HK-2 (cell line): ENCODE data around the gene ARAP2.

Experiments
- DNase-seq: peaks from one replicate; pipeline ENCODE4 v3.0.0-alpha.2; 2018; ENCODE audit not compliant: unreplicated experiment

ARAP2 gene

DNA sequence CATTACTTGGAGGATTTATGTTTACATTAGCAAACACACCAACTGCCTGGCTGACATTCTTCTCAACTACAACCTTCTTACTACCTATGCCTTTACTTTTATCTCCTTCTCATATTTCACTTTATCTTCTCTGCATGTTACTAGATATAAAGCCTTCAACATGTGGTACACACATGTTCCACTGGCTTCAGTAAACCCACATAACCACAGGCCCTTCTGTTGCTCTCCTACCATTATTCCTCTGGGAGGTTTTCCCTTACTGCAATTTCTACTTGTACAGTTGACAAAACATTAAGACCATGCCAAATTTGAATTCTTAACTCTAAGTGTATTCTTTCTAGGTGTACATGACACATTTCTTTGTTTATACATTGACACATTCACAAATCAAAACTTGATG, 133.1 kb downstream of the ARAP2 start:
- DNase-seq, result no peak

DNA sequence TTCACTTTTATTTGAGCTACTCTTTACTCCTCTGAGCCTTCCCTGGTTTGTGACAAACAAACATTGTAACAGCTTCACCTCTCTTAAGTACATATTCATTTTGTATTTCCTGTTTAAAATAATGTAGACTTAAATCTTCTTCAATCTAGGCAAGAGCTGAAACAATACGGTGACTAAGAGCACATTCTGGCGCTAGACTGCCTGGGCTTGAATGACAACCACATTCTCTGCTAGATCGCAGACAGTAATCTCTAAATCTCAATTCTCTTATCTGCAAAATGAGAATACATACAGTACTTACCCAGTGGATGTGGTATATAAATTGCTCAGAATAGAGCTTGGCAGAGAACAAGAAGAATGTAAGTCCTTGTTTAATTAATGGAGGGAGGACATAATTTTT, 144.8 kb downstream of the ARAP2 start:
- DNase-seq, result no peak

DNA sequence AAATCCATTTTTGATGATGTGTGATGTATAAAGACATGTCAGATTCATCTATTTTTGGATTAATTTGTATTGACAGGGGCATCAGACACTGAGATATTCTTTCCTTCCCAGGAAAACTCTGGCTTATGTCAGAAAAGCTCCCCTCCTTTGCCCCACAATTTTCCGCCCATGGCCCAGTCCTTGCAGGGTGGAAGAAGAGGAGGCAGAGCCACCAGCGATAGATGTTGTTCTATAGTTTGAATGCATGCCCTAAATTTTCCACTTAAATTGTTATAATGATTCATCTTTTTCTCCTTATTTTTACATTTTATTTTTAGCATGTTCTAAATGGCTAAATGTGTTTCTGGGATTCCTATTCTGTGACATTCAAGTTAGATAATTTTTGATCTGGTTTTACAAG, 149.3 kb downstream of the ARAP2 start:
- no peak for DNase-seq

DNA sequence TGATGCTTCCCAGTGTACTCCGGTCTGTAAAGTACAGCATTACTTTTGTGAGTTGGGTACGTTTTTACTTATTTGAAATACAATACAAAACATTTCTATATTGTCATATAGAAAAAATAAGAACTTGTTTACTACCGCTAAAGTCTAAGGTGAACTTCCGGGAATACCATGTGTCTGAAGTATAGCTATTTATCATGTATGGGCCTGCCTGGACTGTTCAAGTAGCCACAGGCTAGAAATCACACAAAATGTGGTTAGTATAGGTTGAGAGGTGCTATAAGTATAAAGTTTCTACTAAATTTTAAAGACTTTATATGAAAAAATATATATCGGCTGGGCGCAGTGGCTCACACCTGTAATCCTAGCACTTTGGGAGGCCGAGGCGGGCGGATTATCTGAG, 152.3 kb downstream of the ARAP2 start:
- DNase-seq, result no peak

DNA sequence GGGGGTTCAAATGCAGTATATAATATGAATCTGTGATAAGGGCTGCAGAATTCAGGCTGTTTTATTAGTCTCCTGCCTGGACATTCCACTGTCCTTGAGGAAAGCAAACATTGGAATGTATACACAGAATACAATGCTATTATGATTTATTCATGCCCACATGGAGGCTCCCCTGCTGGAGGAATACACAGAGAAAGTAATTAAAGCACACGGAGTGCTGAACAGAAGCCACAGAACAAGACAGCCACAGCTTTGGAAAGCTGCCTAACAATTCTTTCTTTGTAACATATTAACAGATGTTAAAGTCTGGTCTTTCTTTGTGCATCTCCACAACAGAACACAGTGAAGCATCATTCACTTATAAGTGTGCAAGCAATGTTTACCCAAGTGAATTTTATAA, 155.8 kb downstream of the ARAP2 start:
- no peak for DNase-seq

DNA sequence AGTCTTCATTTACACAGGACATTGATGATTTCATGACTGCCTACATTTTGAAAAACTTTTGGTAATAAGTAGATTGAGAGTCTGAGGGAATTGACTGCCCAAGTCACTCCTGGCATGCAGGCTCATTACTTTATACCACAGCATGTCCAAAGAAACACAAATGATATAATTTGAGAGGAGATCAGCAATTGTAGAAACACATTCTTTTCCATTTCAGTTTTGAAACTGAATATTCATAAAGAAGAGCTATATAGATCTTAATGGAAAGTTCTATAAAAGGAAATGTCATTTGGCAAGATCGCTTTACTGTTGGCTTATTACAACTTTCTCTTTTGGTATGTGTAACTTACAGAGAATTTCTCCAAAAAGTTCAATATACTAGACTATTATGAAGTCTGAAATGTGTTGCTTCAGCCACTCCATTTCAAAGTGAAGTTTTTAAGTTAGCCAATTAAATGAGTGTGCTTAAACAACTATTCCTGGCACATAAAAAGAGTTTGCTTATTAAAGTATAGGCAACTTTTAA, 158.0 kb downstream of the ARAP2 start:
- DNase-seq, result no peak

DNA sequence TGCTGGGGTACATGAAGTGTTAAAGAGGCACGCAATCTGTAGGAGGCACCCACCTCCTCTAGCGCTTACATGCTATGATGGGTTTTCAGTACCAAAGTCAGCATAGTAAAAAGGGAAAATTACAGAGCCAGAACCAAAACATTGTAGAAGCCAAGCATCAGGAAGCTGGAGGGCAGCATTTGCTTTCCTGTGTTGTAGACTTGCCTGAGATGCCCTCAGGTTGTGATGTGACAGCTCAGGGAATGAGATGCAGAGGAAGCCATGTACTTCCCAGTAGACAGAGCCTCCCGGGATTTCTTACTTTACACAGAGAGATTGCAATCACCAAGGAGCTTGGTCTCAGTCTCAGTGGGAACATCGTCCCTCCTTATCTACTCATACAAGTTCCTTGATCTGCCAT, 161.5 kb downstream of the ARAP2 start:
- no peak for DNase-seq

DNA sequence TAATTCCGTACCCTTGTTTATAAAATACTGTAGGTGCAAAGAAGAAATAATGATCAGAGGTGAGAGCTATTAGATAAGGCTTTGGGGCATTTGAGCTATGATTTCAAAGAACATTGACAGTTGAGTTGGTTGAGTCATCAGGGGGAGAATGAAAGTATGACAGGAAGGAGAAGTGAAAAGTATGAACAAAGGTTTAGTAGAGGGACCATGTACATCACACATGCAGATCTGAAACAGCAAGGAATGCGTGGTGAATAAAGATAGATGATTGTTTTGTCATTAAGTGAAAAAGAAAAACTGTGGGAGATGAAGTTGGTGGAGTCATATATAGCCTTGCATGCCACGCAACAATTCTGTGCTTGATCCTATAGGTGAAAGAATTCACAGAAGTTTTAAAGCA, 163.1 kb downstream of the ARAP2 start:
- no peak for DNase-seq

DNA sequence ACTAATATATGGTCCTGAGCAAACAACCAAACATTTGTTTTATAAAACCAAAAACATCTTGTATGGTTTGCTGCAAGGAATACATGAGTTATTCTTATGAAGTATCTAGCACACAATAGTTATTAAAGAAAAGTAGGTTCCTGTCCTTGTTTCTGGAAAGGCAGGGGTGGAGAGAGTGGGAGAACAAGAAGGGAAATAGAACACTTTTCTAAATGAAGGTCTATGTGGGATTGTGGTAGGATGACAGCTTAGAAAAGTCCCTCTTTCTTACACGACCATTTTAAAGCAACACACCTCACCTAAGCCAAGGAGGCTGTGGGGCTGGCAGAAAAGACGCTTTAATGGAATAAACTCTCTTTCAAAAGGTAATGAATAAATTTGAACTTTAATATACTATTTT, 164.6 kb downstream of the ARAP2 start:
- DNase-seq, result no peak

DNA sequence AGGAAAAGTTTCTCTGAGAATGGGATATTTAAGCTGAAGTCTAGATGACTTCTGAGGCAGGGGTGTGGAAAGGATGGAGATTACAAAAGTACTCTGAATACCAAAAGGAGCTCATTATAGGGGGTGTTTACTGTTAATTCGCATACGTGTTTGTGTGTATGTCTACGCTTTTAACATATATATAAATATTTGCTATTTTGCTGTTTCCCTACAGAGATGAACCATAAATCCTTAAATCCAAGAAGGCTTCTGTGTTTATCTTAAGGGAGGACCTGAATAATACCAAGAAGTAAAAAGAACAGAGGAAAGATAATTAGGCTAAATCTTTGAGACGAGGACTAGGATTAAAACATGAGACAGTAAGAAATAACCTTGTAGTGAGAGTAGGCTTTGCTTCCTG, 166.0 kb downstream of the ARAP2 start:
- no peak for DNase-seq

DNA sequence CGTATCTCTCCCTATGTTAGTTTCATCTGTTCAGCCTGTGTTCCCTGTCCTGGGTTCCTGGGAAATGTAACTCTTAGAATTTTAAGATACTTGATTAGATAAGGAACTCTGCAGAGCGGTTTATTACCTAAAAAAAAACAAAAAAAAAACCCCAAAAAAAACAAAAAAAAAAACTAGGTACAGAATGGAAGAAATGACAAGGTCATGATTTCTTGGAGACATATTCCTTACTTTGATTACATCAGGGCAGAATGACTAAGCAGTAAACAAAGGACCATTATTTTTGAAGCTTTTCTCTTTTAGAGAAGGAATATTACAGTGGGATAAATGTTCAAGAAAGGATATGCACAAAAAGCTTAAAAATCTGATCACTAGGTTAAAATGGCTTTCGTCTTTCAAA, 171.8 kb downstream of the ARAP2 start:
- no peak for DNase-seq

DNA sequence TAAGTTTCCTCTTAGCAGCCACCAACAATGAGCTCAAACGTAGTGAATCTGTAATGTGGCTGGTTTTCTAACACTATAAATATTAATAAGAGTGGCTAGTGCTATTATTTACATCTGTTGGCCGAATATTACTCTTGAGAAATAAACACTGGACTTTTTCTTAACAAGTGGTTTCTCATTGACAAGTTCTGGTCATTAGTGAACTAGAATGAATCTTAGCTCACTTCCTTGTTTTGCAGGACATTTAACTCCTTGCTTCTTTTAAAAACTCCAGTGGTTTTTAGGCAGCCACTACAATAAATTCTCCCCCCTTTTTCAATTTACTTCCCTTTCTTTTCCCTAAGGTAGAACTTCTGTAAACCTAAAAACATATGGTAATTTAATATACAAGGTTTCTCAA, 177.2 kb downstream of the ARAP2 start:
- no peak for DNase-seq

DNA sequence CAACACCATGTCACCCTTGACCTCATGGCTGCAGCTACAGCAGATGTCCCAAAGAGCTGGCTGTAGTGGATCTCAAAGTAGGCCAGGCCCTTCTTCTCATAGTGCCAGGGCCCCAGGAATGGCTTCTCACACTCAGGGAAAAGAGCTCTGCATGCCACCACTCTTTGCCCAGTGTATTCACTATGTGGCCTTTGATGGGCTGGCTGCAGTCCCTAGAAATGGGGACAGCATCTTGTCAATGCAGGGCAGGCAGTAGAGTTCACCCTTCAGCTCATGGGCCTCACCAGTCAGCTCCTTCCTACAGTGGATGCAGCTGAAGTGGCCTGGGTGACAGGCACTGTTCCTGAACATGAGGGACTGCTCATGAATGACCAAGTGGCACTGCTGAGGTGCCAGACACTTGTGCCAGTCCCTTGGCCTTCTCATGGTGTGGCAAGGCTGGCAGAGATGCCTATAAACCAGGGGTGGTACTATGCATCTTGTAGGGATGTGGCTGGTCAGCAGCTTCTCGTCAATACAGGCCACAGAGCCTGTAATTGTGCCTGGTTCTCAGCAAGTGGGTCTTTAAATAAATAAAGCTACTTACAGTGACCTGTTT, 178.9 kb downstream of the ARAP2 start:
- no peak for DNase-seq

DNA sequence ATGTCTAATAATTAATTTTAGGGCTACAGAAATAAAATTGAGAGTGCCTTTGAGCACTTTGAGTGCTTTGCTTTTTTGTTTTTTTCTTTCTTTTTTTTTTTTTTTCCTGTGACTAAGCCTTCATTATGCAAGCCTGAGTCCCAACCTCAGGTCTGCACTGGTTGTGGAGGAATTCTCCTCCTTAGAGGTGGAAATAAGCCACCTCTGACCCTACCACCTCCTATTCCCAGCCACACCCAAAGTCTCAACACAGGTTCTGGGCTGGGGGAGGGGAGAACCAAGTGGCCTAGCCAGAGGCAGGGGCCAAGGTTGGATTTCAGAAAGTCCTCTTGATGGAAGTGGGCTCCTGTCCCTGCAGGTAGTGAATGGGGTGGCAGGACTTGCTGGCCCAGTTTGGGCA, 180.2 kb downstream of the ARAP2 start:
- no peak for DNase-seq

DNA sequence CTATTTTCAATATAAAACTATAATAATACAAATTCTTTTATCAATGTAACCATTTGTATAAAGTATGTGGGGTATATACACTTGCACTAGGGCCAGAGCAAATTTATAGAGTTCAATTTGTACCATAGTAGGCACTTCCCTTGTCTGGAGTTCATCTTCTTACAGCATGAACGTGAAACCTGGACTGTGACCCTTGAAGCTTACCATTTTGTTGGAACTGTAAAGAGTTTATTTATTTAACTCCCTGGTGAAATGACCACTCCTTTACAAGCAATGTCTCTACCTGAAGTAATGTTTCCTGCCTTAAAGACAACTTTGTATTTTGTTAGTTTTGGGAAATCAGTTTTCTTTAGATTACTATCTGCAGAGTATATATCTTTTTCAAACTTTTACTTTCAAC, 188.2 kb downstream of the ARAP2 start:
- DNase-seq, result no peak

DNA sequence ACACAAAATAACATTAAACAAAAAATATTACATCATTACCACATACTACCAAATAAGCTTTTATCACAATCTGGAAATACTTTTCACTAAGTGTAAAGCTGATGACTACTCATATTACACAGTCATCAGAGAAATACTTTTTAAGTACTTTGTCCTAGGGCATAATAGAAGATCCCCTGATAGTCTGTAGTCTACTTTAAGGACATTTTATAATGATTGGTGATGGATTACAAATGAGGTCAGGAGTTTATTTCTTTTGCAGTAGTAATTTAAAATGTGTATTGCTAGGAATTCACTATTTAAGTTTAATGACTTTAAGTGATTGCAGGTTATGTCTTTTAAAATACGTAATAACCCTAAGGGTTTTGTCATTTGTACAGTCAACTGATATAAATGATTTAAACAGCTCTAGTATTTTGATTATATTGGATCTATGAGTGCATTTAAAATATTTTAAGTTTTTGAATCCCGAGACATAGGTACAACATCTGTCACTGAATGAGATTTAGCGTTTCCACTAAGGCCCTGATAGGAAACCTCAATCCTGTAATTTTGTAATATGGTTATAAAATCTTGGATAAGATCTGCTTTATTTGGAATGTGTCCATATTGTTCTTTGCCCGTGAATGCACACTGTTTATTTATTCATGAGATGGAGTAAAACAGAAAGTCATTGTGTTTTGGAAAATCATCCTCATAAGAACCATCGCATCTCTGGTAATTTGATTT, 189.5 kb downstream of the ARAP2 start:
- no peak for DNase-seq

DNA sequence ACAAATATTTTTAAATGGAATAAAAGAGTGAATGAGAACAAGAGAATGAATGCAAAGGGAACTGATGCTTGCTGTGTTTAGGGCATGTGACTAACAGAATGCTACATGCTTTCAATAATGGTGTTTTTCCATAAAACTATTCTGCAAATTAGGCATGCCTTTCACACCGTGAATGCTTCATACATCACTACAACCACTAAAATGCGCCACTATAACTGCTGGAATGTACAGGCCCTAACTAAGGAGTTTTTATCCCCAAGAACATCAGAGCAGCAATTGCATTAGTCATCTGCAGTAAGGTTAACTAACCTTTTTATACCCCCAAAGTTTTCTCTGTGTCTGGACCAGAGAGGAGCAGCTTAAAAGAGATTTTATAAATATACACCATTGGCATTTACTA, 190.4 kb downstream of the ARAP2 start:
- DNase-seq, result no peak

DNA sequence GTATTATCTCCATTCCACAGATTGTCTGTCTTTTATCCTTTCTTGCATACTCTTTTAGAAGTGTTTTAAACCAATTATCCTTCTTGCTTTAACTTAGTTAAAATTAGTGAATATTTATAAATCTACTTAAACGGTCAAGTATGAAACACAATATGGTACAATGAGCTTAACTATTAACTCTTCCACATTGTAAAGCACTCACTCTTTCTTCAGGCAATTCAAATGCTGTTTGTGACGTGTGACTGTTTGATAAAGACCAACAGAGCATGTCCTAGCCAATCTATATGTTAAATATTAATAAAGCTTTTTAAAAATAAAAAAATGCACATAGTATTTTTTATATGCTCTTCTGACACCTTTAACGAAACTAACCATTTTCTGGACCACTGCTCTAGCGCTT, 192.7 kb downstream of the ARAP2 start:
- no peak for DNase-seq

DNA sequence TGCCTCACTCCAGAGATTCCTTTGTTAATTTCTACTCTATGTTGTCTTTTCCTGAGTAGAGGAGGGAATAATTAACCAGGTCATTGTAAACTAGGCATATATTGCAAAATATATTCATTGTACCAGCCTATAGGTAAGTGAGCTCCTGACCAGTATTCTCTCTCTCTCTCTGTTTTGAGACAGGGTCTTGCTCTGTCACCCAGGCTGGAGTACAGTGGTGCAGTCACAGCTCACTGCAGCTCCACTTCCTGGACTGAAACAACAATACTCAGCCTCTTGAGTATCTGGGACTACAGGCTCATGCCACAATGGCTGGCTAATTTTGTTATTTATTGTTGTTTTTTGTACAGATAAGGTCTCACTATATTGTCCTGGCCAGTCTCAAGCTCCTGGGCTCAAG, 198.3 kb downstream of the ARAP2 start:
- DNase-seq, result no peak

DNA sequence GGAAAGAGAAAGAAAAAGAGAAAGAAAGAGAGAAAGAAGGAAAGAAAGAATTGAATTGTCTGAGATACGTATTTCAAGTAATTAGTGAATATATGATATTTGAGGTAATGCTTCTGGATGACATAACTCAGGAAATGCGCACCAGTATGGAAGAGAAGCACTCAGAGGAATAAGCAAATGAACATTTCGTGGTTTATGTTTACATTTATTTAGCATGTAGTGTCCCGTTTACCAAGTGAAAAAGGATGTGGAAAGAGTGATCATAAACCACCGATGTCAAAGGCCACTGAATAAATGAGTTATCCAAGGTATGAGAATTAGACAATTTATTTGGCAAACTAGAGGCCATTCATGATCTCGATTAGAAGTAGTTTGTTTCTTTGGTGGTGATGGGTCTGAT, 200.4 kb downstream of the ARAP2 start:
- DNase-seq, result no peak

DNA sequence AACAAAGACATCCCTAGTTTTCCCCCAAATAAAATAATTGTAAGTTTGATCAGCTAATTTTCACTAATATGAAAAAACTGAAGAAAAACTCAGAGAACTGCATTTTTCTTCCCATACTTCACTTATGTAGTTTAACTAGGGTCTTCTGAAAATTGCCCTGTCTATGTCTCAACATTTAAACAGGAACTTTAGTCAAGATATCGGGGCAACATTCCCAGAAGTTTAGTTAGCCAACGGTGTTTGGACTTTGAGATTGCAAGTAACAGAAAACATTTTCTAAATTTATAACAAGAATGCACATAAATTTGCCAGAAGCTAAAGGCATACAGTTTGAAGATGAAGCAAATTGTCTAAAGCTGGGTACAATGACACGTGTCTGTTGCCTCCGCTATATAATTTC, 201.1 kb downstream of the ARAP2 start:
- no peak for DNase-seq

DNA sequence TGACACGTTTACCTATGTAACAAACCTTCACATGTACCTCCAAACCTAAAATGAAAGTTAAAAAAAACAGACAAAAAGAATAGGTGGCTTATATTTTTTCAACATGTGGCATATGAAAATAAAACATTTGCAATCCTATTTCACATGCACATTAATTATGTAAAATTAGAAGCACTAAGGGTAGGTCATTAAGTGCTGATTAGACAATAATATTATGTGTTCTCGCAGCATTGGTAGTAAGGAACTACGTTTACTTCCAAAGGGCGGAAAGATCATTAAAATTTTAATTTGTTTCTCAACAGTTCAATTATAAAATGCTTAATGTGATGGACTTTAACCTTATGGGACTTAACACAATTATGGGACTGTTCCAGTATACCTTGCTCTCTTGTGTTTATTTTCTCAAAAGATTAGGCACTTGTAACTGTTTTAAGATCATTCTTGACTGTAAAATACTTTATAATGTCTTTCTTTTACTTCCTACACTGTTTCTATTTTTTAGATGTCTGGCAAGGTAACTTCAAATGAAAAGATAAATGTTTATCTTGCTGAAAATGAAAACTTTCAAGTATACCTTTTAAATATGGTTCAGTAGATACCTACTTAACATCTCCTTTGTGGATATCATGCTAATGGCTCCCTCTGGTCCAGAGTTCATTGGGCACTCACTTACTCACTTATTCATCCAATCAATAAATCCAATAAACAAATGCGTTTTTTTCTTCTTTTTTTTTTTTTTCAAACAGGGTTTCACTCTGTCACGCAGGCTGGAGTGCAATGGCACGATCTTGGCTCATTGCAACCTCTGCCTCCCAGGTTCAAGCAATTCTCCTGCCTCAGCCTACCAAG, 202.0 kb downstream of the ARAP2 start:
- DNase-seq, result no peak

DNA sequence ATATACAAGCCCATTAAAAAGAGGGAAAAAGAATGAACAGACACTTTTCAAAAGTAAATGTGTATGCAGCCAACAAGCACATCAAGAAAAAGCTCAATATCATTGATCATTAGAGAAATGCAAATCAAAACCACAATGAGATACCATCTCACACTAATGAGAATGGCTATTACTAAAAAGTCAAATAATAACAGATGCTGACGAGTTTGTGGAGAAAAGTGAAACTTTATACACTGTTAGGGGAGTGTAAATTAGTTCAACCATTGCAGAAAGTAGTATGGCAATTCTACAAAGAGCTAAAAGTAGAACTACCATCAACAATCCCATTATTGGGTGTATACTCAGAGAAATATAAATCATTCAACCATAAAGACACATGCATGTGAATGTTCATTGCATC, 203.0 kb downstream of the ARAP2 start:
- DNase-seq, result no peak
